HEK293 (cell line): Measurements from ENCODE around the gene CDC42EP1.

ENCODE experiments used
- CTCF ChIA-PET: fragments of 350-600 bp; formaldehyde crosslinking; extraction: SDS; loops from one replicate; lab custom pipeline; 2021; ENCODE audit warnings: antibody characterized with exemption; lab: Yijun Ruan, JAX
- POLR2A ChIA-PET: fragments of 300-600 bp; formaldehyde crosslinking; extraction: SDS; loops from one replicate; lab custom pipeline; 2020; ENCODE audit warnings: antibody characterized with exemption, inconsistent platforms; lab: Yijun Ruan, JAX
- H3K27ac ChIP-seq: fragments of 200-500 bp; sonication (Bioruptor generic); 2 replicates; pipeline ENCODE4 v1.5.1; 2014; ENCODE audit warnings: low read depth, low read length, control low read depth, inconsistent platforms; ENCODE audit errors: extremely low read depth
- H3K36me3 ChIP-seq, 2 experiments: fragments of 200-500 bp in 1 of 2; sonication (Bioruptor generic) in 1 of 2; 1 replicate in 1 of 2; 2 replicates in 1 of 2; pipeline ENCODE4 v1.5.1; 2014 to 2017; ENCODE audit warnings: inconsistent platforms in 2 of 2, low read length in 2 of 2; ENCODE audit not compliant: control insufficient read depth in 2 of 2, insufficient read depth in 1 of 2
- H3K4me1 ChIP-seq: fragments of 200-500 bp; sonication (Bioruptor generic); 2 replicates; pipeline ENCODE4 v1.5.1; 2014; ENCODE audit warnings: mild to moderate bottlenecking, low read length, inconsistent platforms; ENCODE audit not compliant: control insufficient read depth, insufficient read depth
- H3K4me3 ChIP-seq: 2 replicates; pipeline ENCODE4 v1.5.1; 2011; ENCODE audit warnings: low read depth, mild to moderate bottlenecking, control low read depth, low read length, moderate library complexity
- H3K9me3 ChIP-seq: fragments of 200-500 bp; sonication (Bioruptor generic); 2 replicates; pipeline ENCODE4 v1.5.1; 2014; ENCODE audit warnings: low read depth, low read length, inconsistent platforms; ENCODE audit not compliant: control insufficient read depth, insufficient read depth
- EGR2 ChIP-seq: fragments of 450-650 bp; formaldehyde crosslinking; IDR thresholded peaks from 2 replicates; pipeline ENCODE4 v1.5.1; 2016; ENCODE audit warnings: low read depth, missing biosample characterization, missing genetic modification characterization
- GLIS1 ChIP-seq: fragments of 450-650 bp; formaldehyde crosslinking; IDR thresholded peaks from 2 replicates; pipeline ENCODE4 v1.5.1; 2016; ENCODE audit warnings: missing biosample characterization, missing genetic modification characterization
- HOXA7 ChIP-seq: sonication (generic); formaldehyde crosslinking; IDR thresholded peaks from 2 replicates; pipeline ENCODE4 v1.8.1; 2022; ENCODE audit warnings: missing genetic modification reagents, borderline replicate concordance
- OVOL3 ChIP-seq: fragments of 450-650 bp; formaldehyde crosslinking; IDR thresholded peaks from 2 replicates; pipeline ENCODE4 v1.5.1; 2016; ENCODE audit warnings: missing biosample characterization, missing genetic modification characterization
- SP7 ChIP-seq: fragments of 450-650 bp; formaldehyde crosslinking; IDR thresholded peaks from 2 replicates; pipeline ENCODE4 v1.5.1; 2016; ENCODE audit warnings: missing biosample characterization, missing genetic modification characterization
- ZBTB1 ChIP-seq: fragments of 450-650 bp; formaldehyde crosslinking; IDR thresholded peaks from 2 replicates; pipeline ENCODE4 v1.5.1; 2016; ENCODE audit warnings: missing biosample characterization, missing genetic modification characterization
- ZBTB17 ChIP-seq: fragments of 450-650 bp; formaldehyde crosslinking; IDR thresholded peaks from 2 replicates; pipeline ENCODE4 v1.5.1; 2016; ENCODE audit warnings: missing biosample characterization, missing genetic modification characterization
- ZBTB8A ChIP-seq: fragments of 450-650 bp; formaldehyde crosslinking; IDR thresholded peaks from 2 replicates; pipeline ENCODE4 v1.5.1; 2016; ENCODE audit warnings: missing biosample characterization, missing genetic modification characterization
- ZIC2 ChIP-seq: fragments of 450-650 bp; formaldehyde crosslinking; IDR thresholded peaks from 2 replicates; pipeline ENCODE4 v1.5.1; 2016; ENCODE audit warnings: missing biosample characterization, missing genetic modification characterization
- ZNF10 ChIP-seq: fragments of 450-650 bp; formaldehyde crosslinking; IDR thresholded peaks from 2 replicates; pipeline ENCODE4 v1.5.1; 2017; ENCODE audit warnings: missing biosample characterization, missing genetic modification characterization
- ZNF202 ChIP-seq: fragments of 450-650 bp; formaldehyde crosslinking; IDR thresholded peaks from 2 replicates; pipeline ENCODE4 v1.5.1; 2016; ENCODE audit warnings: missing biosample characterization, missing genetic modification characterization, borderline replicate concordance
- ZNF23 ChIP-seq: fragments of 450-650 bp; formaldehyde crosslinking; IDR thresholded peaks from 2 replicates; pipeline ENCODE4 v1.5.1; 2016; ENCODE audit warnings: missing biosample characterization, missing genetic modification characterization, borderline replicate concordance
- ZNF248 ChIP-seq: fragments of 450-650 bp; formaldehyde crosslinking; IDR thresholded peaks from 2 replicates; pipeline ENCODE4 v1.5.1; 2017; ENCODE audit warnings: missing biosample characterization, missing genetic modification characterization
- ZNF423 ChIP-seq: fragments of 450-650 bp; formaldehyde crosslinking; IDR thresholded peaks from 2 replicates; pipeline ENCODE4 v1.5.1; 2016; ENCODE audit warnings: missing biosample characterization, missing genetic modification characterization
- ZNF433 ChIP-seq: fragments of 450-650 bp; formaldehyde crosslinking; IDR thresholded peaks from 2 replicates; pipeline ENCODE4 v1.5.1; 2016; ENCODE audit warnings: missing biosample characterization, missing genetic modification characterization, low read depth
- ZNF549 ChIP-seq: fragments of 450-650 bp; IDR thresholded peaks from 2 replicates; pipeline ENCODE4 v1.5.1; 2018; ENCODE audit warnings: missing biosample characterization, missing genetic modification characterization, mild to moderate bottlenecking, inconsistent platforms, moderate library complexity
- ZNF629 ChIP-seq: fragments of 450-650 bp; formaldehyde crosslinking; IDR thresholded peaks from 2 replicates; pipeline ENCODE4 v1.5.1; 2017; ENCODE audit warnings: missing biosample characterization, missing genetic modification characterization
- TF ChIP-seq, protein P1 (sequence below): fragments of 450-650 bp; formaldehyde crosslinking; IDR thresholded peaks from 2 replicates; pipeline ENCODE4 v1.5.1; 2017; ENCODE audit warnings: missing biosample characterization, missing genetic modification characterization
- TF ChIP-seq, protein P2 (sequence below): fragments of 450-650 bp; IDR thresholded peaks from 2 replicates; pipeline ENCODE4 v1.5.1; 2018; ENCODE audit warnings: missing biosample characterization, mild to moderate bottlenecking, missing genetic modification characterization
- TF ChIP-seq, protein P3 (sequence below): fragments of 450-650 bp; formaldehyde crosslinking; IDR thresholded peaks from 2 replicates; pipeline ENCODE4 v1.5.1; 2017; ENCODE audit warnings: missing biosample characterization, missing genetic modification characterization
- TF ChIP-seq, protein P4 (sequence below): fragments of 450-650 bp; formaldehyde crosslinking; IDR thresholded peaks from 2 replicates; pipeline ENCODE4 v1.5.1; 2016; ENCODE audit warnings: missing biosample characterization, missing genetic modification characterization
- TF ChIP-seq, protein P5 (sequence below): fragments of 450-650 bp; formaldehyde crosslinking; optimal IDR thresholded peaks from 2 replicates; pipeline ENCODE3; 2016; ENCODE audit warnings: missing biosample characterization, mild to moderate bottlenecking, missing genetic modification characterization
- TF ChIP-seq, protein P6 (sequence below): fragments of 450-650 bp; formaldehyde crosslinking; IDR thresholded peaks from 2 replicates; pipeline ENCODE4 v1.5.1; 2016; ENCODE audit warnings: missing biosample characterization, missing genetic modification characterization

Gene CDC42EP1

DNA sequence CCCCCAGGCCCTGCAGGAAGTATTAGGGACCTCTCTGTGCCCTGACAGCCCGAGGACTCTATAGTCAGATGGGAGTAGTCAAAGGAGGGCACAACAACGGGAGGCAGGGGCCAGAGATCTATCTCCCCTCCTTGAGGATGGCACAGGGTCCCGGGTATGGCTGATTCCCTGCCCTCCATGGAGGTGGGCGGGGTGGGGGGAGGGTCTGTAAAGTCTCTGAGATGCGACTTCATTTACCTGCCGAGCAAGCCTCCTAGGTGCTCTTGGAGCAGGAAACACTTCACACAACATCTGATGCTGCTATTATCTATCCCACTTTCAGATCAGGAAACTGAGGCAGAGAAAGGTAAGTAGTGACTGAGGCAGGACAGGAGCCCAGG lies 769 bp upstream of the CDC42EP1 start:
- POLR2A ChIA-PET = interaction anchor here (0.5 to 1.4 kb wide), 10 partner anchors 9 to 171 kb away, joined by 3 to 8 read pairs (median 4); partner anchors contain the start of genes GGA1 and NOL12
- Histone ChIP-seq H3K4me1 (peaks cover 12% of the 10 kb centered on the region), H3K27ac (peak overlapping the region; percentile 96), H3K4me3 (no peak overlapping the region), H3K36me3 (peaks cover 0 to 11% of the 10 kb centered on the region in 2 experiments; a peak in 1 of 3 replicates), H3K9me3 (no peaks in the 10 kb centered on the region)
- TF ChIP-seq ZNF549 (tag by site-specific recombination) (no peak), ZBTB1 (tag by site-specific recombination) (no peak), ZNF202 (tag by site-specific recombination) (no peak), OVOL3 (tag by site-specific recombination) (no peak)
- TF ChIP-seq, protein P1, sequence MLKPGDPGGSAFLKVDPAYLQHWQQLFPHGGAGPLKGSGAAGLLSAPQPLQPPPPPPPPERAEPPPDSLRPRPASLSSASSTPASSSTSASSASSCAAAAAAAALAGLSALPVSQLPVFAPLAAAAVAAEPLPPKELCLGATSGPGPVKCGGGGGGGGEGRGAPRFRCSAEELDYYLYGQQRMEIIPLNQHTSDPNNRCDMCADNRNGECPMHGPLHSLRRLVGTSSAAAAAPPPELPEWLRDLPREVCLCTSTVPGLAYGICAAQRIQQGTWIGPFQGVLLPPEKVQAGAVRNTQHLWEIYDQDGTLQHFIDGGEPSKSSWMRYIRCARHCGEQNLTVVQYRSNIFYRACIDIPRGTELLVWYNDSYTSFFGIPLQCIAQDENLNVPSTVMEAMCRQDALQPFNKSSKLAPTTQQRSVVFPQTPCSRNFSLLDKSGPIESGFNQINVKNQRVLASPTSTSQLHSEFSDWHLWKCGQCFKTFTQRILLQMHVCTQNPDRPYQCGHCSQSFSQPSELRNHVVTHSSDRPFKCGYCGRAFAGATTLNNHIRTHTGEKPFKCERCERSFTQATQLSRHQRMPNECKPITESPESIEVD (tag by site-specific recombination) = no peak
- TF ChIP-seq, protein P2, sequence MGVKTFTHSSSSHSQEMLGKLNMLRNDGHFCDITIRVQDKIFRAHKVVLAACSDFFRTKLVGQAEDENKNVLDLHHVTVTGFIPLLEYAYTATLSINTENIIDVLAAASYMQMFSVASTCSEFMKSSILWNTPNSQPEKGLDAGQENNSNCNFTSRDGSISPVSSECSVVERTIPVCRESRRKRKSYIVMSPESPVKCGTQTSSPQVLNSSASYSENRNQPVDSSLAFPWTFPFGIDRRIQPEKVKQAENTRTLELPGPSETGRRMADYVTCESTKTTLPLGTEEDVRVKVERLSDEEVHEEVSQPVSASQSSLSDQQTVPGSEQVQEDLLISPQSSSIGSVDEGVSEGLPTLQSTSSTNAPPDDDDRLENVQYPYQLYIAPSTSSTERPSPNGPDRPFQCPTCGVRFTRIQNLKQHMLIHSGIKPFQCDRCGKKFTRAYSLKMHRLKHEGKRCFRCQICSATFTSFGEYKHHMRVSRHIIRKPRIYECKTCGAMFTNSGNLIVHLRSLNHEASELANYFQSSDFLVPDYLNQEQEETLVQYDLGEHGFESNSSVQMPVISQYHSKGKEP = no peak
- CTCF ChIA-PET = interaction anchor here (0.6 to 1.2 kb wide), 3 partner anchors 11 to 20 kb away, joined by 4 to 6 read pairs (median 4); no protein-coding TSS in a partner anchor

DNA sequence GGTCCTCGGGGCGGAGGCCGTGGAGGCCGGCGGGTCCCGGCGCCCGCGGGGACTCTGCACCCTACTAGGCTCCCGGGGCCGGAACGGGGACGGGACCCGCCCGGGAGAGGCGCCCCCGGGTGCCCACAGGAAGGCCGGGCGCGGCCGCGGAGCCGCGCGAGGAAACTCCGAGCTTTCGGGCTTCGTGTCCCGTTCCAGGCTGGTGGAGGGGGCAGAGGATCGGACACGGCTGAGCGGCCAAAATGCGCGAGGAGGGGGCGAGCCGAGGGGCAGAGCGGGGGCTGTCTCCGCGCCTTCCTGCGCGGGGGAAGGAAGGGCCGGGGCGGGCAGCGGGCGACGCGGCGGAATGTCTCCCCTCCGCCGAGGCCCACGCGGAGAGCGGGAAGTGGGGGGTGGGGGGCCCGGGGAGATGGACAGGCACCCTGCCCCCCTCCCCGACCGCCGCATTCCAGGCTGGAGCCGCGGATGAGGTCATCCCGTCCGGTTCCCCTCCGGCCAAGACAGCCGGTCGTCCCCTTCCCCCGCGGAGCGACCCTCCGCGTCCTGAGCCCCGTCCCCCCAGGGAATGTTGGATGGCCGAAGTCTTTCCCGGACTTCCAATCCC lies 430 bp downstream of the CDC42EP1 start:
- CTCF ChIA-PET = interaction anchor here (0.6 to 10.7 kb wide), 10 partner anchors 10 to 420 kb away, joined by 3 to 608 read pairs (median 4); no protein-coding TSS in a partner anchor
- Histone ChIP-seq H3K4me1 (peaks cover 12% of the 10 kb centered on the region), H3K9me3 (no peaks in the 10 kb centered on the region), H3K4me3 (peak overlapping the region; percentile 69), H3K27ac (peak overlapping the region; percentile 96), H3K36me3 (peaks cover 0 to 13% of the 10 kb centered on the region in 2 experiments; a peak in 2 of 3 replicates)
- POLR2A ChIA-PET = interaction anchor here (1.2 to 1.4 kb wide), 6 partner anchors 8 to 76 kb away, joined by 3 to 8 read pairs (median 4); no protein-coding TSS in a partner anchor
- TF ChIP-seq ZNF23 (tag by site-specific recombination) (no peak), HOXA7 (CRISPR knock-in tag) (no peak), ZNF10 (tag by site-specific recombination) (no peak), ZNF433 (no peak), ZBTB8A (tag by site-specific recombination) (peak; percentile 82), EGR2 (tag by site-specific recombination) (peak; percentile 81), ZIC2 (tag by site-specific recombination) (peak; percentile 84), SP7 (tag by site-specific recombination) (peak; percentile 32; the same call in 1 of the 2 replicates), ZNF423 (tag by site-specific recombination) (0 out of 2 replicates have a peak, but pooled peaks have one; percentile 43), GLIS1 (tag by site-specific recombination) (peak; percentile 94), ZNF629 (tag by site-specific recombination) (peak; percentile 34), ZBTB17 (no peak), ZNF248 (tag by site-specific recombination) (no peak)
- TF ChIP-seq, protein P3, sequence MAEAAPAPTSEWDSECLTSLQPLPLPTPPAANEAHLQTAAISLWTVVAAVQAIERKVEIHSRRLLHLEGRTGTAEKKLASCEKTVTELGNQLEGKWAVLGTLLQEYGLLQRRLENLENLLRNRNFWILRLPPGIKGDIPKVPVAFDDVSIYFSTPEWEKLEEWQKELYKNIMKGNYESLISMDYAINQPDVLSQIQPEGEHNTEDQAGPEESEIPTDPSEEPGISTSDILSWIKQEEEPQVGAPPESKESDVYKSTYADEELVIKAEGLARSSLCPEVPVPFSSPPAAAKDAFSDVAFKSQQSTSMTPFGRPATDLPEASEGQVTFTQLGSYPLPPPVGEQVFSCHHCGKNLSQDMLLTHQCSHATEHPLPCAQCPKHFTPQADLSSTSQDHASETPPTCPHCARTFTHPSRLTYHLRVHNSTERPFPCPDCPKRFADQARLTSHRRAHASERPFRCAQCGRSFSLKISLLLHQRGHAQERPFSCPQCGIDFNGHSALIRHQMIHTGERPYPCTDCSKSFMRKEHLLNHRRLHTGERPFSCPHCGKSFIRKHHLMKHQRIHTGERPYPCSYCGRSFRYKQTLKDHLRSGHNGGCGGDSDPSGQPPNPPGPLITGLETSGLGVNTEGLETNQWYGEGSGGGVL (tag by site-specific recombination) = peak; percentile 98
- TF ChIP-seq, protein P4, sequence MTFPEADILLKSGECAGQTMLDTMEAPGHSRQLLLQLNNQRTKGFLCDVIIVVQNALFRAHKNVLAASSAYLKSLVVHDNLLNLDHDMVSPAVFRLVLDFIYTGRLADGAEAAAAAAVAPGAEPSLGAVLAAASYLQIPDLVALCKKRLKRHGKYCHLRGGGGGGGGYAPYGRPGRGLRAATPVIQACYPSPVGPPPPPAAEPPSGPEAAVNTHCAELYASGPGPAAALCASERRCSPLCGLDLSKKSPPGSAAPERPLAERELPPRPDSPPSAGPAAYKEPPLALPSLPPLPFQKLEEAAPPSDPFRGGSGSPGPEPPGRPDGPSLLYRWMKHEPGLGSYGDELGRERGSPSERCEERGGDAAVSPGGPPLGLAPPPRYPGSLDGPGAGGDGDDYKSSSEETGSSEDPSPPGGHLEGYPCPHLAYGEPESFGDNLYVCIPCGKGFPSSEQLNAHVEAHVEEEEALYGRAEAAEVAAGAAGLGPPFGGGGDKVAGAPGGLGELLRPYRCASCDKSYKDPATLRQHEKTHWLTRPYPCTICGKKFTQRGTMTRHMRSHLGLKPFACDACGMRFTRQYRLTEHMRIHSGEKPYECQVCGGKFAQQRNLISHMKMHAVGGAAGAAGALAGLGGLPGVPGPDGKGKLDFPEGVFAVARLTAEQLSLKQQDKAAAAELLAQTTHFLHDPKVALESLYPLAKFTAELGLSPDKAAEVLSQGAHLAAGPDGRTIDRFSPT (tag by site-specific recombination) = peak; percentile 31; the same call in 1 of the 2 replicates
- TF ChIP-seq, protein P5, sequence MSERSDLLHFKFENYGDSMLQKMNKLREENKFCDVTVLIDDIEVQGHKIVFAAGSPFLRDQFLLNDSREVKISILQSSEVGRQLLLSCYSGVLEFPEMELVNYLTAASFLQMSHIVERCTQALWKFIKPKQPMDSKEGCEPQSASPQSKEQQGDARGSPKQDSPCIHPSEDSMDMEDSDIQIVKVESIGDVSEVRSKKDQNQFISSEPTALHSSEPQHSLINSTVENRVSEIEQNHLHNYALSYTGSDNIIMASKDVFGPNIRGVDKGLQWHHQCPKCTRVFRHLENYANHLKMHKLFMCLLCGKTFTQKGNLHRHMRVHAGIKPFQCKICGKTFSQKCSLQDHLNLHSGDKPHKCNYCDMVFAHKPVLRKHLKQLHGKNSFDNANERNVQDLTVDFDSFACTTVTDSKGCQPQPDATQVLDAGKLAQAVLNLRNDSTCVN (tag by site-specific recombination) = peak; percentile 69
- TF ChIP-seq, protein P6, sequence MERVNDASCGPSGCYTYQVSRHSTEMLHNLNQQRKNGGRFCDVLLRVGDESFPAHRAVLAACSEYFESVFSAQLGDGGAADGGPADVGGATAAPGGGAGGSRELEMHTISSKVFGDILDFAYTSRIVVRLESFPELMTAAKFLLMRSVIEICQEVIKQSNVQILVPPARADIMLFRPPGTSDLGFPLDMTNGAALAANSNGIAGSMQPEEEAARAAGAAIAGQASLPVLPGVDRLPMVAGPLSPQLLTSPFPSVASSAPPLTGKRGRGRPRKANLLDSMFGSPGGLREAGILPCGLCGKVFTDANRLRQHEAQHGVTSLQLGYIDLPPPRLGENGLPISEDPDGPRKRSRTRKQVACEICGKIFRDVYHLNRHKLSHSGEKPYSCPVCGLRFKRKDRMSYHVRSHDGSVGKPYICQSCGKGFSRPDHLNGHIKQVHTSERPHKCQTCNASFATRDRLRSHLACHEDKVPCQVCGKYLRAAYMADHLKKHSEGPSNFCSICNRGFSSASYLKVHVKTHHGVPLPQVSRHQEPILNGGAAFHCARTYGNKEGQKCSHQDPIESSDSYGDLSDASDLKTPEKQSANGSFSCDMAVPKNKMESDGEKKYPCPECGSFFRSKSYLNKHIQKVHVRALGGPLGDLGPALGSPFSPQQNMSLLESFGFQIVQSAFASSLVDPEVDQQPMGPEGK = peak; percentile 96
